ENCODE results near the gene PPP1R13B.

Gene PPP1R13B

GRCh38 chr14:103731916-103732867, 115.2 kb downstream of the PPP1R13B start:
- no peak for DNase-seq (ENCODE audit: low read depth)

DNA sequence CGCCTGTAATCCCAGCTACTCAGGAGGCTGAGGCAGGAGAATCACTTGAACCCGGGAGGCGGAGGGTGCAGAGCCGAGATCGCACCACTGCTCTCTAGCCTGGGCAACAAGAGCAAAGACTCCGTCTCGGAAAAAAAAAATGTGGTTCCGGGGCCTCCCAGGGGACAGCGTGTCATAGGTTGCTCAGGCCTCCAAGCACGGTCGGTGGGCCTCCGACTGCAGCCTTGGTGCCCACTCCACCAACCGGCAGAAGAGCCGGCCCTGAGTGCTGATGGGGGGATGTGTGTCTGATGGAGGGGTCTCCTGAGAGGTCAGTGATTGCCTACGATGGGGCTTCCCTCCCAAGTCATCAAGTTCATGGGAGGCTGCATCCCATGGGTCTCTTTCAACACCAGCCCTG, 115.9 kb downstream of the PPP1R13B start:
- DNase-seq (ENCODE audit: low read depth): no peak

DNA sequence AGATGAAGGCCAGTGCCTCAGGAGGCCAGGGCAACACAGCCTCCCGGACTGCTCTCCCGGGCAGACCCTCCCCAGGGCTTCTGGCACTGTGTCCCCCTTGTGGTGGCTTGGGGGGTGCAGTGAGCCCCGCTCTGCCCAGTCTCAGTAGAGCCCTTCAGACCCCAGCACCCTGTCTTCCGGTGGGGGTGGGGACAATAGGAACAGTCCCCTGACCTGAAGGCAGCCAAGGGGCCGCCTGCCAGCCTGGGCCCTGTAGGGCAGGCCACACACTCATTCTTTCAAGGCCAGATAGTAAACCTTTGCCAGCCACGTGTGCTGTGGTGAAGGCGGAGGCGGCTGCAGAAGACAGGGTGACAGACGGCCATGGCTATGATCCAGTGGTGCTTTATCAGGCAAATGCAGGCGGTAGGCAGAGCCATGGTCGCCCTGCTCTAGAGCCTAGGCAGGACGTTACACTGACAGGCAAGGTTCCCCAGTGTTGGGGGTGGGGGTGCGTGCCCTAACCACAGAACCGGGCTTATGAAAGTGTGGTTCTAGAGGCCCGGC, 116.8 kb downstream of the PPP1R13B start:
- no peak for DNase-seq (ENCODE audit: low read depth)

- no peak for DNase-seq (ENCODE audit: low read depth)
Measured at GRCh38 chr14:103729496-103730448, 117.6 kb downstream of the PPP1R13B start.

GRCh38 chr14:103728721-103729120, 118.7 kb downstream of the PPP1R13B start:
- no peak for DNase-seq (ENCODE audit: low read depth)

DNA sequence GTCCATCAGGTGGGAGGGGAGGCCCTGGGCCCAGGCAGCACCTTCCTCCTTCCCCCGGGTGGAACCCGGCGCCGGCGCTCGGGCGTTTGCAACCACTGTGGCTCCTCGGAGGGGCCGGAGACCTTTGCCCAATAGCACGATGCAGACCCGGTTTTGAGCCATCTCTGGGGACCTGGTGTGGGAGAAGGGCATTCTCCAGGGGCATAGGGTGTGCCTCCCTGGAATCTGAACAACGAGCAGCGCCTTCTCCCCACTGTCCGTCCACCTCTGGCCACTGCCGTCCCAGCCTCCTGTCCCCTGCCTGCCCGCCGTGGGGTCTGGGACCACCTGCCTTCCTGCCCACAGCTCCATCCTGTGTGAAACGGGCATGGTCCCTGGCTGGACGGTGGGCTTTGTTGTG, 119.2 kb downstream of the PPP1R13B start:
- no peak for DNase-seq (ENCODE audit: low read depth)

GRCh38 chr14:103727313-103727980, 119.9 kb downstream of the PPP1R13B start:
- no peak for DNase-seq (ENCODE audit: low read depth)

GRCh38 chr14:103726474-103726873, 120.9 kb downstream of the PPP1R13B start:
- no peak for DNase-seq (ENCODE audit: low read depth)

- no peak for DNase-seq (ENCODE audit: low read depth)
Measured at GRCh38 chr14:103725739-103726395, 121.5 kb downstream of the PPP1R13B start.

DNA sequence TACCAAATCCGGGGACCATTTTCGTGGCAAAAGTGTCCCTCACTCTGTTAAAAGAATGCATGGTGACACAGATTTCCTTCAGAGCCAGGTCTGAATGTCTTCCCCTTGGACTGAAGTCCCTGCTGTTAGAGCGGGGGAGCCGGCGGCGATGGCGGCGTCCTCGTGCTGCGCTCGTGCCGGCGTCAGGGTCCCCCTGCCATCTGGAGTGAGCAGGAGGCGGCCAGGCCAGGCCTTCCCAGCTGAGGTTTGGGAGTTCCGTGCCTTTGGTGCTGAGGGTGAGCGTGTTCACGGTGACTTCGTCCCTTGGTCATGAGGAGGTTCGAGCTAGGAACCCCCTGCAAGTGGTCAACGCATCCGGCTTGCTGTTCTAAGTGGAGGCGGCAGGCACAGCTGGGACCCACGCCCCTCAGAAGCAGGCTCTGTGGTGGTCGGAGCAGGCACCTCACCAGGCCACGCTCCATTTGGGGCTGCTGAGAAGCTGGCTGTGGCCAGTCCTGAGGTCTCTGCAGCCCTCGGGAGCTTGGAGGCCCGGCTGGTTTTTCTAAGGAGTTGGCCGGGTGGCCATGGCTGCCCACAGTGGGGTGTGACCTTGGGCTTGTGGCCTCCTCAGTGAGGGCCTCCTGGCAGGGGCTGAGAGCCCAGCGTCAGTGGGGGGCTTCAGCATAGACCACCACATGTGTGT, 122.2 kb downstream of the PPP1R13B start:
- DNase-seq (ENCODE audit: low read depth): no peak

DNA sequence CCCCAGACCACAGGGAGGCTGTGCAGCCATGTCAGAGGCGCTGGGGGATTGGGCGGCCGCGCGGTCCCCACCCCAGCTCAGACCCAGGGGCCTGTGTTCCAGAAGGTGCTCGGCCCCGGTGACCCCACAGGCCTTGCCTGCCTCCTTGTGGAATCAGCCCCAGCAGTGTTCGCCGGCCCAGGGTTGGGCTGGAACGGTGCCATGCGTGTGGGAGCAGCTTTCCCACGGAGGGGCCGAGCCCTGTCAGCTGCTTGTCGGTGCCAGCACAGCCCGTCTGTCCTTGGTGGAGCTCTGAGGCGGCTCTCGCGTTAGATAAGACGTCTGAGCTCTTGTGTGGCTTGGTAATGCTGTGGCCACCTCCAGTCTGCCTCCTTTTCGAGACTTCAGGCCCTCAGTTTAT, 123.3 kb downstream of the PPP1R13B start:
- no peak for DNase-seq (ENCODE audit: low read depth)

DNA sequence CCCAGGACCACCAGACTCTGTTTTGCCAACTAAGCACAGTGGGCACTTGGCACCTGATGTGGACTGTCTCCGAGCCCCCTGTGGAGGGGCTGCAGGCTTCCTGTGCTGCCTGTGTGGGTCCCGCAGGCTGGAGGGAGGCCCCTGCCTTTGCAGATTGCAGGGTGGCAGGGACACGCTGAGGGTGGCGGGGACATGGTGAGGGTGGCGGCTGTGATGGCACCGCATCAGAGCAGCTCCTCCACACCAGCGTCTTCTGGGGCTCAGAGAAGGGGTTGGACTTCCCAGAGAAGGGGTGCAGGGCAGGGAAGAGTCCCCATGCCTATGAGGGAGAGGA, 123.7 kb downstream of the PPP1R13B start:
- DNase-seq (ENCODE audit: low read depth): no peak

- DNase-seq (ENCODE audit: low read depth): peak; percentile 33
Measured at GRCh38 chr14:103721334-103722120, 125.8 kb downstream of the PPP1R13B start.

DNA sequence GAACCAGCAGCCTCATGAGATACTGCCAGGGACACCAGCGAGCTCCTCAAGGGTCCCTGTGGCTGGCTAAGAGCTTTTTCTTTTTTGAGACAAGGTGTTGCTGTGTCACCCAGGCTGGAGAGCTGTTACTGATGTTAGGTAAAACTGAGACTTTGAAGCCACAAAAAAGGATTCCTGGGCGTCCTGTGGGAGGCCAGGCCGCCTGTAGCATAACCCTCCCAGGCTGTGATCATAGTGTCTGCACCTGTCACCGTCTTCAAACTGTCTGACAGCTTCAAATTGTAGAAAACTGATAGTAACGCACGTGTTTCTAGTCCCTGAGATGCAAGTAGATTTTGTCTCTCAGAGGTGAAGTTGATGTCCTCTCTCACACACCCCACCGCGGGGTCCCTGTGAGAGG, 127.6 kb downstream of the PPP1R13B start:
- DNase-seq (ENCODE audit: low read depth): no peak

GRCh38 chr14:103718572-103718971, 128.8 kb downstream of the PPP1R13B start:
- DNase-seq (ENCODE audit: low read depth): no peak

- no peak for DNase-seq (ENCODE audit: low read depth)
Measured at GRCh38 chr14:103716899-103717411, 130.4 kb downstream of the PPP1R13B start.

DNA sequence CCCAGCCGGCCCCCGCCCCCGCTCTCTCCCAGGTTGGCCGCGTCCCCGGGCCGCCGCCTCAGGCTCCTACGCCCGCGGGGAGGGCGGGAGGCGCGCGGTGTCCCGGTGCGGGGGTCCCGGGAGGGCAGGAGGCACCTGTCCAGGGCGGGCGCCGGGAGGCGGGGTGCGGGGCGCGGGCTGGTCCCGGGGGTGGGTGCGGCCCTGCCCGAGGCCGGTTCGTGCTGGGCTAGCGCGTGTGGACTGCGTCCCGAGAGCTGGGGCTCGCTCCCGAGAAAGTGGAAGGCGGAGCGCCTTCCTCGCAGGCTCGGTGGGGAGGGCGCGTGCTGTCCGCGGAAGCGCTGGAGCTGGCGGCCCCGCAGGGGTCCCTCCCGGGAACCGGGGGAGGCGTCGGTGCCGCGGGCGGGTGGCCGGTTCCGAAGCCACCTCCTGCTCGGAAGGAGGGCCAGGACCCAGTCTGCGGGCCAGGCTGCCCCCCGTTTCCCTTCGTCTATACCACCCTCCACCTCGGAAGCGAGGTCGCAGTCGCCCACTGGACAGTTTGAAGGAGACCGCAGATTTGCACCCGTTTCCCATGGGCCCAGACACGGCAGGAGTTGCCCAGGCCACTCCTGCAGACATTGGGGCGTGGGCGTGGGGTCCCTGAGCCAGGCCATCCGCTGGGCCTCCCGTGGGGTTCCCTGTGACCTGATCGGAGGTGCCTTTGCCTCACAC, 131.1 kb downstream of the PPP1R13B start:
- DNase-seq (ENCODE audit: low read depth): no peak

DNA sequence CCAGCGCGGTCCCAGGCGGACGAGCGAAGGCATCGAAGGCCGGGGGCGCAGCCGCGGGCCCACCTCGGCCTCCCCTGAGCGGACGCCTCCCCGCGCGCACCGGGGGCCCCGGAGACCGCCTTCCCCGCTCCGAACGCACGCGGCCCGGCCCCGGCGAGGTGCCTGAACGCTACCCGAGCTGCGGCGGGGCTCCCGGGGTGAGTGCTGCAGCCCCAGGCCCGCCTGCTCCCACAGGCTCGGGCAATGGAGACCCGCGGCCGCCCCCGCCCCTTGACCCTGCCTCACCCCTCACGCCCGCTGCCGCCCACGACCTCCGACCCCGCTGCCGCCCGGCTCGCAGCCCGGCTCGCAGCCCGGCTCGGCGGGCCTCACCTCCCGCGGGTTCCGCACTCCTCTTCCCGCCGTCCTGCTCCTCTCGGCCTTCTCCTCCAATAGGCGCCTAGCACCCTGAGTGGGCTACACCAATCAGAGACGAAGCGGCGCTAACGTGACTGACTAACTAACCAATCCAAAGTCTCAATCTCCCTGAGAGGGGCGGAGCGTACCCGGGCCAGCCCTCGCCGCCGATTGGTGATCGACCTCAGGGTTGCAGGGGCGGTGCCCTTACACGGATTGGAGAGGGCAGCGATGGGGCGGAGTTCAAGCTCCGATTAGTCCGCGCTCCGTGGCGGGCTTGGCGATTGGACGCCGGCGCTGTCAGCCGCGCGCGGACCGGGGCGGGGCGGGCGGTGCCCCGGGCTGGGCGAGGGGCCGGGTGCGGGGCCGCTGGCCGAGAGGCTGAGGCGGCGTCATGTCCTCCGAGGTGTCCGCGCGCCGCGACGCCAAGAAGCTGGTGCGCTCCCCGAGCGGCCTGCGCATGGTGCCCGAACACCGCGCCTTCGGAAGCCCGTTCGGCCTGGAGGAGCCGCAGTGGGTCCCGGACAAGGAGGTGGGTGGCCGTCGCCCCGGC, 132.0 kb downstream of the PPP1R13B start, which contains the start of the genes XRCC3 and ZFYVE21:
TSS of gene XRCC3 (minus strand) at position 400 of the 949 bp plus-strand sequence. CDS start 4,364 bp downstream, outside the sequence.
TSS of gene ZFYVE21 (plus strand) at position 759 of the 949 bp plus-strand sequence. CDS start at position 791, 32 bp downstream.
- peak; percentile 99 for DNase-seq (ENCODE audit: low read depth)
